Right atrium auricular region (tissue), 2 donors: ENCODE data around the gene ELAC2. TPM values are rescaled to one million over a fixed set of nuclear protein-coding genes. Genes with fewer than 3 reads are reported as not detected.
A peak's percentile ranks its signal among the peaks of the same experiment; 100 is the strongest.

Experiments
- DNase-seq: peaks from one replicate; pipeline ENCODE4 v3.0.0-alpha.2; 2019; ENCODE audit warnings: low spot score
- H3K27ac ChIP-seq, 2 donors: fragments of 200-600 bp; sonication (generic); 1 replicate in 1 of 2; 2 replicates in 1 of 2; pipeline ENCODE4 v1.5.1; 2016 to 2019
- H3K27me3 ChIP-seq, 2 donors: fragments of 200-600 bp; sonication (generic); one replicate each; pipeline versions ENCODE4 v1.5.1 to v1.6.0; 2017 to 2019
- H3K36me3 ChIP-seq: fragments of 200-600 bp; sonication (generic); one replicate; pipeline ENCODE4 v1.5.1; 2016
- H3K4me1 ChIP-seq, 2 donors: fragments of 200-600 bp; sonication (generic); one replicate each; pipeline versions ENCODE4 v1.5.1 to v1.6.0; 2017 to 2019
- H3K4me3 ChIP-seq, 2 donors: fragments of 200-600 bp; sonication (generic); 1 replicate in 1 of 2; 2 replicates in 1 of 2; pipeline ENCODE4 v1.5.1; 2017 to 2019; ENCODE audit warnings: mild to moderate bottlenecking in 1 of 2, moderate library complexity in 1 of 2
- H3K9me3 ChIP-seq, 2 donors: fragments of 200-600 bp; sonication (generic); one replicate each; pipeline ENCODE4 v1.5.1; 2019
- CTCF ChIP-seq, 2 donors: fragments of 200-600 bp; sonication (generic); IDR thresholded peaks; one replicate each; pipeline ENCODE4 v1.5.1; 2019; ENCODE audit warnings: antibody characterized with exemption in 2 of 2
- total RNA-seq, 2 donors: library from RNA; depleted of rRNA; stranded (reverse); fragments of >200 nt; gene quantifications; one replicate each; pipeline ENCODE4 v1.1.0, GENCODE V29; 2016

ELAC2 gene
- total RNA-seq, 2 donors from 2014 or later, result 40.1 to 55.2 TPM

- DNase-seq, result no peak
- no peak for TF ChIP-seq CTCF (IDR thresholded peaks at IDR 0.05)
- H3K36me3 ChIP-seq, result no peaks in the 10 kb centered on the region
- H3K4me3 ChIP-seq, result no peak overlapping the region
- no peak overlapping the region for H3K27ac ChIP-seq
- no peaks in the 10 kb centered on the region for H3K4me1 ChIP-seq
- H3K9me3 ChIP-seq, result peaks cover 3 to 13% of the 10 kb centered on the region in 2 donors
- no peaks in the 10 kb centered on the region for H3K27me3 ChIP-seq
These were observed 17.6 kb upstream of the ELAC2 start for GRCh38 chr17:13035420-13035819.

- no peak overlapping the region for H3K27ac ChIP-seq
- H3K36me3 ChIP-seq, result no peaks in the 10 kb centered on the region
- no peak overlapping the region for H3K4me3 ChIP-seq
- H3K4me1 ChIP-seq, result no peaks in the 10 kb centered on the region
- no peaks in the 10 kb centered on the region for H3K27me3 ChIP-seq
- H3K9me3 ChIP-seq, result peaks cover 2 to 8% of the 10 kb centered on the region in 2 donors
- DNase-seq, result peak; percentile 70
- TF ChIP-seq CTCF (IDR thresholded peaks at IDR 0.05), result peak; percentile 72 to 81
These were observed 14.0 kb upstream of the ELAC2 start for GRCh38 chr17:13031718-13032350.

- Histone ChIP-seq H3K9me3 (peaks cover 0 to 7% of the 10 kb centered on the region in 2 donors), H3K36me3 (no peaks in the 10 kb centered on the region), H3K27ac (no peak overlapping the region), H3K4me1 (no peaks in the 10 kb centered on the region), H3K27me3 (no peaks in the 10 kb centered on the region), H3K4me3 (no peak overlapping the region)
- DNase-seq, result no peak
- peak; percentile 54 to 78 for TF ChIP-seq CTCF (IDR thresholded peaks at IDR 0.05)
These were observed 12.9 kb upstream of the ELAC2 start for GRCh38 chr17:13030459-13031300.

GRCh38 chr17:13030056-13030455 lies 12.2 kb upstream of the ELAC2 start:
- no peaks in the 10 kb centered on the region for H3K4me1 ChIP-seq
- DNase-seq, result no peak
- no peak for TF ChIP-seq CTCF (IDR thresholded peaks at IDR 0.05)
- H3K27me3 ChIP-seq, result no peaks in the 10 kb centered on the region
- H3K36me3 ChIP-seq, result no peaks in the 10 kb centered on the region
- no peak overlapping the region for H3K27ac ChIP-seq
- H3K4me3 ChIP-seq, result no peak overlapping the region
- H3K9me3 ChIP-seq, result peaks cover 0 to 2% of the 10 kb centered on the region in 2 donors

GRCh38 chr17:13029340-13029739 lies 11.5 kb upstream of the ELAC2 start:
- H3K4me1 ChIP-seq, result peaks cover 0 to 5% of the 10 kb centered on the region in 2 donors
- H3K36me3 ChIP-seq, result no peaks in the 10 kb centered on the region
- H3K27me3 ChIP-seq, result no peaks in the 10 kb centered on the region
- DNase-seq, result no peak
- no peak overlapping the region for H3K4me3 ChIP-seq
- no peaks in the 10 kb centered on the region for H3K9me3 ChIP-seq
- TF ChIP-seq CTCF (IDR thresholded peaks at IDR 0.05), result no peak
- no peak overlapping the region for H3K27ac ChIP-seq
